Brain pericyte (primary cell): ENCODE measurements around the gene NKD1.

ENCODE experiments used
- DNase-seq: peaks from one replicate; pipeline ENCODE4 v3.0.0-alpha.2; 2012; ENCODE audit warnings: low read depth, low spot score

Gene NKD1

DNA sequence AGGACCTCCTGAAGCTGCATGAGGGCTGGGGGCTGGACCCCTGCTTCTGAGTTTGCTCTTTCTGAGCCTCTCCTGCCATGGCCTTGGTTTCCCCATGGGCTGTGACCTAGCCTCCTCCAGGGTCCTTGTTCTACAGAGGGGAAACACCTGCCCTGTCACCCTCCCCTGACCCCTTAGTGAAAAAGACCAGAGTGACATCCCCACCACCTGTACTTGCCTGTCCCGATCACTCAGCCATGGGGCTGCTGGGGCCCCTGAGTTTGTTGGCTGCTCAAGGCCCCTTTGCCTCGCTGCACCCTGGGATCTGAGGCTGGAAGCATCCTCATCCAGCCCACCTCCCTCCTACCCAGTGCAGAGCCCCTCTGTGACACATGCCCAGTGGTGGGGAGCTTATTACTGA lies 146.0 kb downstream of the NKD1 start:
- no peak for DNase-seq

DNA sequence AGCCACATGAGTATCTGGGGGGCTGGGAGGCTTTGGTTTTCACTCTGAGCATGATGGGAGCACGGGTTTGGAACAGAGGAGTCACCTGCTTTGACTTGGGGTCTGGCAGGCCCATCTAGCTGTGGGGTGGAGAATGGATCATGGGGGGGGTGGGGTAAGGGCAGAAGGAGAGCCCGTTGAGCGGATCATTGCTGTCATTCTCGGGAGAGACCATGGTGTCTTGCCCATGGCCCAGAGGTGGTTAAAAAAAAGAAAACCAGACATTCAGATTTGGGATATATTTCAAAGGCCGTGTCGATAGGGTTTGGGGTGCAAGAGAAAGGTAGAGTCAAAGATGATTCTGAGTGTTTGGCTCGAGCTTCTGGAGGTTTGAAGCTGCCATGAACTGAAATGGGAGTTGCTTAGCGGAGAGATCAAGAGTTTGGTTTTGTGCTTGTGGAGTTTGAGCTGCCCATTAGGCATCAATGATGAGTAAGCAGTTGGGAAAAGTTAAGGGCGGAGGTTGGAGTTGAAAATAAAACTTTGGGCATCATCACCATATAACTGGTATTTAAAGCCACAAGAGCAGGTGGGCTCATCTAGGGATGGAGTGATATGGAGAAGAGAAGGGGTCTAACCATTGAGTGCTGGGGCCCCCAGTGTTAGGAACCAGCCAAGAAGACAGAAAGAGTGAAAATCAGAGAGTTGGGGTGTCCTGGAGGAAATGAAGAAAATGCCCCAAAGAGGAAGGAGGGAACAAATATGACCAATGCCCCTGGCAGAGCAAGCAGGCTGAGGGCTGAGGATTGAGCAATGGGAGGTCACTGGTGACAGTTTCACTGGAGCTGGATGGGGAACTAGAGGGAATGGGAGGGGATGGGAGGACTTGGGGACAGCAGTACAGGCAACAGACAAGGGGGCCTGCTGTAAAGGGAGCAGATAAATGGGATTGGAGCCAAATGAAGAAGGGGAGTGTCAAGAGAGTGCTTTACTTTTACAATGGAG lies 147.1 kb downstream of the NKD1 start:
- DNase-seq = no peak

DNA sequence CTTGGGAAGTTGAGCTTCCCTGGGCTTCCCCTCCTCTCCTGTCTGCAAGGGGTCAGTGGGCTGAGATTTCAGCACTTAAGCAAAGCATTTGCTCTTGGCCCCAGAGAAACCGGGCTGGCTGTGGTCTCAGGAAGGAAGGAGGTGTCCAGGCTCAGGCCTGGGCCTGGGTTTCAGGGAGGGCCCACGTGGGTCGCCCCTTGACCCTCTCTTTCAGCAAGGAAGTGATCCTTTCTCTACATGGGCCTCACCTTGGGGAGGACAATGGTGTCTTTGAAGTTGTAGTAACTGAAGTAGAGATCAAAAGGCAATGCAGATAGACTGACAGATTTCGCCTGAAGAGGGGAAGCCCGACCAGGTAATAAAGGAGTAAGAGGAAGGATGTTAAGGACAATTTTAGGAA lies 147.9 kb downstream of the NKD1 start:
- DNase-seq = no peak

DNA sequence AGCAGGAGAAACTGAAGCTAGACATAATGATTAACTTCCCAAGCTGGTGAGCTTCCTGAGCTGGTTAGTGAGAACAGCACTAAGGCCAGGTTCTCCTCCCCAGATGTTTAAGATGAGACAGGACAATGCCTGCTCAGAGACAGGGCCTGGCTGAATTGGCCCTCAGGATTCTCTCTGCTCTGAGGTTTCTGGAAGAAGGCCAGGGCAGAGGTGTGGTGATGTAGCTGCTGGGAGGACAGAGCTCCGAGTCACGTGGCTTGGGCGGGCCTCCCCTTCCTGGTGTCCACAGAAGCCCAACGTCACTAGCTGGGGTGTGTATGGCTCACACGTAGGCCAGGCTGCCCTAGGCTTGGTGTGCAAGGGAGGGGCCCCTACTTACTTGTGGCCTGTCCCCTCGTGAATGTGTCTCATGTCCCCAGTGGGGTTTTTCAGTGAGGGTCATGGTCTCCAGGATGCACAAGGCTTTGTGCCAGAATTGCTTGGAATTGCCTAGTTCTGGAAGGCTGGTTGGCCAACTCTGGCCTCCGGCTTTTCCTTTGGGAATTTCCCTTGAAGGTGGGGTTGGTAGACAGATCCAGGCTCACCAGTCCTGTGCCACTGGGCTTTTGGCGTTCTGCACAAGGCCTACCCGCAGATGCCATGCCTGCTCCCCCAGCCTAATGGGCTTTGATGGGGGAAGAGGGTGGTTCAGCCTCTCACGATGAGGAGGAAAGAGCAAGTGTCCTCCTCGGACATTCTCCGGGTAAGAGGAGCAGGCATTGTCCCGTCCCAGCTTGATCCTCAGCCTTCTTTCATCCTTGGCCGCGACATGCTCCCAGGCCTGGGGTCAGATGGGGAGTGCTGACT lies 148.6 kb downstream of the NKD1 start:
- DNase-seq = no peak

DNA sequence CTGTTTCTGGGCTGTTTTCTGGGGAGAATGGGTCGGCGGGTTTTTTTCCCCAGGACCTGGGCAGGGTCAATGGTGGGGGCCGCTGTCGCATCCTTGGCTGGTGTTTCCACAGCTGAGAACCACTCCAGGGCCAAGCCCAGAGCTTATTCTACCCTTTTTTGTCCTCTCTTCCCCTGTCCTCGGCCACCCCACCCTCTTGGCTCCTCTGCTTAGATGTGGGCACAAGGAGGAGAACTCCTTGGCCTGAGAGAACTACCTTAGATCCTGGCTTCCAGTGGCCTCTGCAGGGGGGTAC lies 149.2 kb downstream of the NKD1 start:
- DNase-seq = no peak

DNA sequence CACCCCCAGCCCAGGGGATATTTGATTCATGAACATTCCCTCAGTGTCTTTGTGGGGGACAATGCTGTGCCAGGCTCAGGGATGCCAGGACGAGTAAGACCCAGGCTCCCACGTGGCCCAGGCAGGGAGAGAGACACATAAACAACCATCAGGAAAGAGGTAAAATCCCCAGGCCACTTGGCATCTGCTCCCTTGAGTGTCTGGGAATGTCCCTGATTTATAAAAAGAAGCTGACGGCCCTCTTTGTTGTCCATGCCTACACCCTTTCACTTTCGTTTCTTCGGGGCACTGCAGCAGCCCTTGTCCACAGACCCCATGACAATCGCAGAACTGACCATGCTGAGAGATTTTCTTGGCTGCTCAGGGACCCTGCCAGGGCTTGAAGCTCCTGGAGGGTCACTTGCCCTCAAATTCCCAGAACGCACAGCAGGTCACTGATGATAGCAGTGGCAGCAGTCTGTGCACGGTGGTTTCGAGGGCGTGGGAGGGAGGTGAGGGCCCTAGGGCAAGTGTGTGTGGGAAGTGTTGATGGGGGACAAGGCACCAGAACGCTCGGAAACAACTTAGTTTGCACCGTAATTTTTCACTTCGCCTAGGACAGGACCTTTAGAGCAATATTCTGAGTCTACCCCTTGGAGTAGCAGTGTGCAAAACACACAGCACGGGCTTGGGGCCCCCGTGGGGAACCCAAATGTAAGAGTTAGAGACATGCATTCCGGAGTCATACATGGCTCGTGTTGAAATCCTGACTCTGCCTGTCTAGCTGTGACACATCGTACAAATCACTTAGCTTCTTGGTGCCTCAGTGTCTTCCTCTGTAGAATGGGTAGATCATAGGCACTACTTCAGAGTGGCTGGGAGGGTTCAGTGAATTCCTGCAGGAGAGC lies 149.9 kb downstream of the NKD1 start:
- DNase-seq = no peak
